Gastroesophageal sphincter (tissue), 3 donors: Measurements from ENCODE around the gene DMRT1.

ENCODE experiments used
- EP300 ChIP-seq: sonication (generic); formaldehyde crosslinking; IDR thresholded peaks from one replicate; pipeline ENCODE4 v1.6.1; 2017; ENCODE audit warnings: antibody characterized with exemption, mild to moderate bottlenecking
- POLR2A ChIP-seq, 2 donors: fragments of 450-650 bp; IDR thresholded peaks; one replicate each; pipeline ENCODE4 v1.6.1; 2017; ENCODE audit warnings: antibody characterized with exemption in 2 of 2, mild to moderate bottlenecking in 2 of 2, moderate library complexity in 1 of 2
- TF ChIP-seq, protein P1 (sequence below), 4 experiments: fragments of 200-600 bp in 2 of 4; fragments of 450-650 bp in 2 of 4; sonication (generic) in 1 of 4; IDR thresholded peaks; one replicate each; pipeline ENCODE4 v1.5.1; 2017 to 2019; ENCODE audit warnings: antibody characterized with exemption in 4 of 4, mild to moderate bottlenecking in 2 of 4, moderate library complexity in 2 of 4

- TF ChIP-seq, protein P1, sequence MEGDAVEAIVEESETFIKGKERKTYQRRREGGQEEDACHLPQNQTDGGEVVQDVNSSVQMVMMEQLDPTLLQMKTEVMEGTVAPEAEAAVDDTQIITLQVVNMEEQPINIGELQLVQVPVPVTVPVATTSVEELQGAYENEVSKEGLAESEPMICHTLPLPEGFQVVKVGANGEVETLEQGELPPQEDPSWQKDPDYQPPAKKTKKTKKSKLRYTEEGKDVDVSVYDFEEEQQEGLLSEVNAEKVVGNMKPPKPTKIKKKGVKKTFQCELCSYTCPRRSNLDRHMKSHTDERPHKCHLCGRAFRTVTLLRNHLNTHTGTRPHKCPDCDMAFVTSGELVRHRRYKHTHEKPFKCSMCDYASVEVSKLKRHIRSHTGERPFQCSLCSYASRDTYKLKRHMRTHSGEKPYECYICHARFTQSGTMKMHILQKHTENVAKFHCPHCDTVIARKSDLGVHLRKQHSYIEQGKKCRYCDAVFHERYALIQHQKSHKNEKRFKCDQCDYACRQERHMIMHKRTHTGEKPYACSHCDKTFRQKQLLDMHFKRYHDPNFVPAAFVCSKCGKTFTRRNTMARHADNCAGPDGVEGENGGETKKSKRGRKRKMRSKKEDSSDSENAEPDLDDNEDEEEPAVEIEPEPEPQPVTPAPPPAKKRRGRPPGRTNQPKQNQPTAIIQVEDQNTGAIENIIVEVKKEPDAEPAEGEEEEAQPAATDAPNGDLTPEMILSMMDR (IDR thresholded peaks at IDR 0.05) = no peak
- TF ChIP-seq POLR2A (IDR thresholded peaks at IDR 0.05) = no peak
- TF ChIP-seq EP300 = no peak
Measured at GRCh38 chr9:1008216-1008615, 166.7 kb downstream of the DMRT1 start.
